Kidney (tissue), 14 donors: Measurements from ENCODE around the gene PRR7. TPM values are rescaled to one million over a fixed set of nuclear protein-coding genes. Genes with fewer than 3 reads are reported as not detected.

Source experiments
- DNase-seq, 5 donors: peaks; one replicate each; pipeline ENCODE4 v3.0.0-alpha.2; 2013 to 2020
- FAIRE-seq: peaks from 2 replicates; lab custom pipeline; 2012; peaks lifted over from hg19 to GRCh38; lab: Jason Lieb, UNC
- H3K27ac ChIP-seq, 2 donors: one replicate each; pipeline ENCODE4 v1.7.0; 2013; ENCODE audit warnings: low read depth in 2 of 2, low read length in 2 of 2, inconsistent platforms in 1 of 2
- H3K27me3 ChIP-seq: one replicate; pipeline ENCODE4 v1.7.1; 2013; ENCODE audit warnings: low read length, inconsistent platforms; ENCODE audit not compliant: control insufficient read depth, insufficient read depth
- H3K36me3 ChIP-seq, 3 donors: one replicate each; pipeline versions ENCODE4 v1.7.0 to v1.7.1; 2013; ENCODE audit warnings: low read length in 3 of 3, control low read depth in 1 of 3, inconsistent platforms in 1 of 3; ENCODE audit not compliant: insufficient read depth in 3 of 3, control insufficient read depth in 2 of 3
- H3K4me1 ChIP-seq, 3 donors: one replicate each; pipeline versions ENCODE4 v1.7.0 to v1.7.1; 2013; ENCODE audit warnings: low read length in 3 of 3, inconsistent platforms in 1 of 3, low read depth in 1 of 3; ENCODE audit not compliant: control insufficient read depth in 2 of 3, insufficient read depth in 2 of 3
- H3K4me3 ChIP-seq, 3 donors: one replicate each; pipeline versions ENCODE4 v1.7.0 to v1.8.1; 2013; ENCODE audit warnings: low read length in 3 of 3, control low read depth in 1 of 3, inconsistent platforms in 1 of 3
- H3K9ac ChIP-seq, 3 donors: one replicate each; pipeline versions ENCODE4 v1.7.0 to v1.7.1; 2013; ENCODE audit warnings: low read length in 3 of 3, control low read depth in 1 of 3, inconsistent platforms in 1 of 3
- H3K9me3 ChIP-seq, 3 donors: one replicate each; pipeline versions ENCODE4 v1.7.0 to v1.7.1; 2013; ENCODE audit warnings: low read length in 3 of 3, control low read depth in 1 of 3, inconsistent platforms in 1 of 3; ENCODE audit not compliant: control insufficient read depth in 2 of 3, insufficient read depth in 1 of 3
- CTCF ChIP-seq: IDR thresholded peaks from 3 replicates; pipeline ENCODE4 v1.5.1; 2012; ENCODE audit warnings: mild to moderate bottlenecking, moderate library complexity, borderline replicate concordance; ENCODE audit not compliant: insufficient read depth; ENCODE audit errors: extremely low read depth
- intact Hi-C: fragments of 100-400 bp; cut with DNase I; formaldehyde crosslinking; loops from one replicate; pipeline ENCODE4 v1.11.1; 2022
- polyA plus RNA-seq: library from polyadenylated mRNA; stranded (reverse); fragments of 350-450 nt; fragmentation: Illumina TruSeq; extraction: RNeasy Lipid Tissue Mini Kit (QIAGEN cat#74804); gene quantifications from one replicate; pipeline ENCODE4 v1.2.3, GENCODE V29; 2014; ENCODE audit warnings: low read depth, low replicate concordance; ENCODE audit not compliant: insufficient read depth
- total RNA-seq: library from RNA; stranded (reverse); fragmentation: NEBNext Ultra II Directional; extraction: Animal tissue kit (Norgen Biotek cat#: 25700); gene quantifications from one replicate; pipeline ENCODE4 v1.2.1, GENCODE V29; 2021
- donor health status: control.
- donor health status: control.
- donor health status: control.
- donor health status: control.
- donor health status: control.
- donor health status: DM: yes; HTN: yes; CAD: no.
- donor health status: Normal renal cell carcinoma (clear cell type).

PRR7 gene
- total and polyA plus RNA-seq, 2 donors from 2014 or later: 1.6 to 5.5 TPM

- Histone ChIP-seq H3K4me1 (no peaks in the 10 kb centered on the region), H3K27me3 (no peaks in the 10 kb centered on the region), H3K36me3 (peaks cover 2 to 13% (median 10%) of the 10 kb centered on the region in 3 donors), H3K9me3 (no peaks in the 10 kb centered on the region), H3K27ac (no peak overlapping the region), H3K9ac (no peak overlapping the region), H3K4me3 (no peak overlapping the region)
- DNase-seq (no peak), FAIRE-seq (no peak)
- intact Hi-C loops: no loop called here
- TF ChIP-seq CTCF: no peak
Measured at GRCh38 chr5:177437623-177438022, 9.0 kb upstream of the PRR7 start.

- no peak for DNase-seq
- H3K9me3 ChIP-seq: no peaks in the 10 kb centered on the region
- intact Hi-C loops: no loop called here
- H3K9ac ChIP-seq: no peak overlapping the region
- H3K4me1 ChIP-seq: no peaks in the 10 kb centered on the region
- peaks cover 2 to 13% (median 10%) of the 10 kb centered on the region in 3 donors for H3K36me3 ChIP-seq
- H3K27ac ChIP-seq: no peak overlapping the region
- H3K4me3 ChIP-seq: no peak overlapping the region
- no peak for TF ChIP-seq CTCF
- H3K27me3 ChIP-seq: no peaks in the 10 kb centered on the region
- FAIRE-seq: no peak
Measured at GRCh38 chr5:177438468-177438867, 8.1 kb upstream of the PRR7 start.

DNA sequence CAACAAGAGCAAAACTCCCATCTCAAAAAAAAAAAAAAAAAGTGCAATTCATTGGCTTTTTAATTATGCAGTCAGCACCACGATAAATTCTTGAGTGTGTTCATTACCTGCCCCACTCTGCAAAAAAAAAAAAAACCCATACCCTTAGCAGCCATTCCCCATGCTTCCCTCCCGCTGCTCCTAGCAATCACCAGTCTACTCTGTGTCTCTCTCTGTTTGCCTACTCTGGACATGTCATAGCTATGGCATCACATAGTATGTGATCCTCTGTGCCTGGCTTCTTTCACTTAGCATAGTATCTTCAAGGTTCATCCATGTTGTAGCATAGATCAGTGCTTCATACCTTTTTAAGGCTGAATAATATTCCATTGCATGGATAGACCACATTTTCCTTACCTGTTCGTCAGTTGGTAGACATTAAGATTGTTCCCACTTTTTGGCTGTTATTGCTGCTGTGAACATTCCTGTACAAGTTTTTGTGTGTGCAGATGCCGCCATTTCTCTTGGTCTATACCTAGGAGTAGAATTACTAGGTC is 7.0 kb upstream of the PRR7 start:
- Histone ChIP-seq H3K9ac (no peak overlapping the region), H3K4me3 (no peak overlapping the region), H3K27me3 (no peaks in the 10 kb centered on the region), H3K36me3 (peaks cover 2 to 4% (median 4%) of the 10 kb centered on the region in 3 donors), H3K9me3 (no peaks in the 10 kb centered on the region), H3K4me1 (no peaks in the 10 kb centered on the region), H3K27ac (no peak overlapping the region)
- intact Hi-C loops: no loop called here
- FAIRE-seq (no peak), DNase-seq (no peak)
- no peak for TF ChIP-seq CTCF
